Fibroblast of skin of scalp (primary cell): Measurements from ENCODE around the gene FEN1.

ENCODE experiments used
- DNase-seq: peaks from one replicate; pipeline ENCODE4 v3.0.0-alpha.2; 2013

Gene FEN1

GRCh38 chr11:61846362-61847020, 53.8 kb downstream of the FEN1 start:
- no peak for DNase-seq
